K562 (cell line): ENCODE results near the gene ZNF862.

ENCODE experiments used
- BHLHE40 ChIP-seq: IDR thresholded peaks from 2 replicates; pipeline ENCODE4 v1.6.1; 2011; ENCODE audit warnings: low read length, improper control_type of control experiment
- ESRRA ChIP-seq: fragments of 450-650 bp; IDR thresholded peaks from 2 replicates; pipeline ENCODE4 v1.6.1; 2014; ENCODE audit warnings: low read depth, mild to moderate bottlenecking, moderate library complexity, borderline replicate concordance
- HDAC2 ChIP-seq: fragments of 450-650 bp; IDR thresholded peaks from 2 replicates; pipeline ENCODE4 v1.6.1; 2016; ENCODE audit warnings: mild to moderate bottlenecking
- JUN ChIP-seq, 2 experiments: sonication (generic) in 1 of 2; formaldehyde crosslinking in 1 of 2; IDR thresholded peaks; 2 replicates each; pipeline versions ENCODE4 v1.6.1 to v1.8.0; 2012 to 2022; ENCODE audit warnings: borderline replicate concordance in 2 of 2, mild to moderate bottlenecking in 2 of 2, improper control_type of control experiment in 1 of 2, low read depth in 1 of 2, low read length in 1 of 2, missing genetic modification reagents in 1 of 2
- MED1 ChIP-seq: sonication (generic); formaldehyde crosslinking; IDR thresholded peaks from 2 replicates; pipeline ENCODE4 v1.8.1; 2023; ENCODE audit warnings: missing genetic modification reagents, borderline replicate concordance
- NONO ChIP-seq, 2 experiments: fragments of 200-400 bp in 1 of 2; fragments of 450-650 bp in 1 of 2; formaldehyde crosslinking in 1 of 2; IDR thresholded peaks; 2 replicates each; pipeline ENCODE4 v1.6.1; 2017; ENCODE audit warnings: low read depth in 2 of 2, mild to moderate bottlenecking in 2 of 2, moderate library complexity in 2 of 2, low read length in 1 of 2
- RBFOX2 ChIP-seq: fragments of 200-400 bp; formaldehyde crosslinking; IDR thresholded peaks from 2 replicates; pipeline ENCODE4 v1.6.1; 2017; ENCODE audit warnings: low read depth, mild to moderate bottlenecking, low read length, moderate library complexity
- RCOR1 ChIP-seq, 2 experiments: IDR thresholded peaks; 2 replicates each; pipeline ENCODE4 v1.6.1; 2012; ENCODE audit warnings: low read depth in 2 of 2, low read length in 2 of 2, borderline replicate concordance in 1 of 2, improper control_type of control experiment in 1 of 2
- STAG1 ChIP-seq: sonication (generic); formaldehyde crosslinking; IDR thresholded peaks from 2 replicates; pipeline ENCODE4 v1.5.0; 2020; ENCODE audit warnings: missing genetic modification reagents, borderline replicate concordance
- YY1 ChIP-seq, 3 experiments: IDR thresholded peaks; 2 replicates each; pipeline ENCODE4 v1.6.1; 2011; ENCODE audit warnings: low read length in 2 of 3, mild to moderate bottlenecking in 2 of 3, moderate library complexity in 2 of 3, borderline replicate concordance in 1 of 3, control low read depth in 1 of 3, low read depth in 1 of 3; ENCODE audit not compliant: insufficient read depth in 3 of 3, insufficient replicate concordance in 2 of 3, control insufficient read depth in 1 of 3, insufficient read length in 1 of 3; ENCODE audit errors: extremely low read depth in 1 of 3
- ZNF274 ChIP-seq: IDR thresholded peaks from 2 replicates; pipeline ENCODE4 v1.6.1; 2011; ENCODE audit warnings: low read depth, mild to moderate bottlenecking, low read length, moderate library complexity, borderline replicate concordance
- TF ChIP-seq, protein P1 (sequence below), 3 experiments: IDR thresholded peaks in 2 of 3; conservative IDR thresholded peaks in 1 of 3; 2 replicates each; pipeline ENCODE4 v1.5.1; 2011 to 2012; ENCODE audit warnings: low read length in 3 of 3, mild to moderate bottlenecking in 3 of 3, control low read depth in 2 of 3, improper control_type of control experiment in 1 of 3, inconsistent platforms in 1 of 3, low read depth in 1 of 3, mixed read lengths in 1 of 3, moderate library complexity in 1 of 3; ENCODE audit not compliant: insufficient read depth in 2 of 3
- TF ChIP-seq, protein P2 (sequence below): fragments of 450-650 bp; IDR thresholded peaks from 2 replicates; pipeline ENCODE4 v1.6.1; 2016; ENCODE audit warnings: borderline replicate concordance
- TF ChIP-seq, protein P3 (sequence below): fragments of 450-650 bp; formaldehyde crosslinking; IDR thresholded peaks from 2 replicates; pipeline ENCODE4 v1.4.0; 2020; ENCODE audit warnings: mild to moderate bottlenecking, mixed read lengths

DNA sequence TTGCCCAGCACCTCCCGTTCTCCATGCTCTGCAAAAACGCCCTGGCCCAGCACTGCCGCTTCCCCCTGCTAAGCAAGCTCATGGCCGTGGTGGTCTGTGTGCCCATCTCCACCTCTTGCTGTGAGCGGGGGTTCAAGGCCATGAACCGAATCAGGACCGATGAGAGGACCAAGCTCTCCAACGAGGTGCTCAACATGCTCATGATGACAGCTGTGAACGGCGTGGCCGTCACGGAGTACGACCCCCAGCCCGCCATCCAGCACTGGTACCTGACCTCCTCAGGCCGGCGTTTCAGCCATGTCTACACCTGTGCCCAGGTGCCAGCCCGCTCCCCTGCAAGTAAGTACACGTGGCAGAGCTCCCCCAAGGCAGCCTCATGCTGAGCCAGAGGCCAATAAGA is 24.0 kb downstream of the ZNF862 start:
- TF ChIP-seq RCOR1 (IDR thresholded peaks at IDR 0.05; ENCODE audit: borderline replicate concordance in 1 of 2, low read depth in 2 of 2, low read length in 2 of 2), result no peak
- no peak for TF ChIP-seq MED1 (CRISPR knock-in tag)
- TF ChIP-seq HDAC2, result no peak
- no peak for TF ChIP-seq JUN (IDR thresholded peaks at IDR 0.05; ENCODE audit: borderline replicate concordance, low read depth, low read length)
- no peak for TF ChIP-seq JUN (CRISPR knock-in tag; IDR thresholded peaks at IDR 0.05; ENCODE audit: borderline replicate concordance)
- TF ChIP-seq, protein P1, sequence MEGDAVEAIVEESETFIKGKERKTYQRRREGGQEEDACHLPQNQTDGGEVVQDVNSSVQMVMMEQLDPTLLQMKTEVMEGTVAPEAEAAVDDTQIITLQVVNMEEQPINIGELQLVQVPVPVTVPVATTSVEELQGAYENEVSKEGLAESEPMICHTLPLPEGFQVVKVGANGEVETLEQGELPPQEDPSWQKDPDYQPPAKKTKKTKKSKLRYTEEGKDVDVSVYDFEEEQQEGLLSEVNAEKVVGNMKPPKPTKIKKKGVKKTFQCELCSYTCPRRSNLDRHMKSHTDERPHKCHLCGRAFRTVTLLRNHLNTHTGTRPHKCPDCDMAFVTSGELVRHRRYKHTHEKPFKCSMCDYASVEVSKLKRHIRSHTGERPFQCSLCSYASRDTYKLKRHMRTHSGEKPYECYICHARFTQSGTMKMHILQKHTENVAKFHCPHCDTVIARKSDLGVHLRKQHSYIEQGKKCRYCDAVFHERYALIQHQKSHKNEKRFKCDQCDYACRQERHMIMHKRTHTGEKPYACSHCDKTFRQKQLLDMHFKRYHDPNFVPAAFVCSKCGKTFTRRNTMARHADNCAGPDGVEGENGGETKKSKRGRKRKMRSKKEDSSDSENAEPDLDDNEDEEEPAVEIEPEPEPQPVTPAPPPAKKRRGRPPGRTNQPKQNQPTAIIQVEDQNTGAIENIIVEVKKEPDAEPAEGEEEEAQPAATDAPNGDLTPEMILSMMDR (IDR thresholded peaks at IDR 0.05 in 2 of 3, conservative IDR thresholded peaks at IDR 0.05 in 1 of 3; ENCODE audit: insufficient read depth in 2 of 3, low read depth in 1 of 3, low read length in 3 of 3), result no peak
- TF ChIP-seq, protein P2, sequence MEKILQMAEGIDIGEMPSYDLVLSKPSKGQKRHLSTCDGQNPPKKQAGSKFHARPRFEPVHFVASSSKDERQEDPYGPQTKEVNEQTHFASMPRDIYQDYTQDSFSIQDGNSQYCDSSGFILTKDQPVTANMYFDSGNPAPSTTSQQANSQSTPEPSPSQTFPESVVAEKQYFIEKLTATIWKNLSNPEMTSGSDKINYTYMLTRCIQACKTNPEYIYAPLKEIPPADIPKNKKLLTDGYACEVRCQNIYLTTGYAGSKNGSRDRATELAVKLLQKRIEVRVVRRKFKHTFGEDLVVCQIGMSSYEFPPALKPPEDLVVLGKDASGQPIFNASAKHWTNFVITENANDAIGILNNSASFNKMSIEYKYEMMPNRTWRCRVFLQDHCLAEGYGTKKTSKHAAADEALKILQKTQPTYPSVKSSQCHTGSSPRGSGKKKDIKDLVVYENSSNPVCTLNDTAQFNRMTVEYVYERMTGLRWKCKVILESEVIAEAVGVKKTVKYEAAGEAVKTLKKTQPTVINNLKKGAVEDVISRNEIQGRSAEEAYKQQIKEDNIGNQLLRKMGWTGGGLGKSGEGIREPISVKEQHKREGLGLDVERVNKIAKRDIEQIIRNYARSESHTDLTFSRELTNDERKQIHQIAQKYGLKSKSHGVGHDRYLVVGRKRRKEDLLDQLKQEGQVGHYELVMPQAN, result no peak
- TF ChIP-seq, protein P3, sequence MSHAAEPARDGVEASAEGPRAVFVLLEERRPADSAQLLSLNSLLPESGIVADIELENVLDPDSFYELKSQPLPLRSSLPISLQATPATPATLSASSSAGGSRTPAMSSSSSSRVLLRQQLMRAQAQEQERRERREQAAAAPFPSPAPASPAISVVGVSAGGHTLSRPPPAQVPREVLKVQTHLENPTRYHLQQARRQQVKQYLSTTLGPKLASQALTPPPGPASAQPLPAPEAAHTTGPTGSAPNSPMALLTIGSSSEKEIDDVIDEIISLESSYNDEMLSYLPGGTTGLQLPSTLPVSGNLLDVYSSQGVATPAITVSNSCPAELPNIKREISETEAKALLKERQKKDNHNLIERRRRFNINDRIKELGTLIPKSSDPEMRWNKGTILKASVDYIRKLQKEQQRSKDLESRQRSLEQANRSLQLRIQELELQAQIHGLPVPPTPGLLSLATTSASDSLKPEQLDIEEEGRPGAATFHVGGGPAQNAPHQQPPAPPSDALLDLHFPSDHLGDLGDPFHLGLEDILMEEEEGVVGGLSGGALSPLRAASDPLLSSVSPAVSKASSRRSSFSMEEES (CRISPR knock-in tag), result no peak
- TF ChIP-seq RBFOX2, result no peak
- no peak for TF ChIP-seq YY1 (IDR thresholded peaks at IDR 0.05; ENCODE audit: borderline replicate concordance in 1 of 3, control insufficient read depth in 1 of 3, extremely low read depth in 1 of 3, insufficient read depth in 3 of 3, insufficient read length in 1 of 3, insufficient replicate concordance in 2 of 3, low read depth in 1 of 3, low read length in 2 of 3)
- no peak for TF ChIP-seq NONO (IDR thresholded peaks at IDR 0.05; ENCODE audit: low read depth in 2 of 2, low read length in 1 of 2)
- TF ChIP-seq STAG1, result no peak
- no peak for TF ChIP-seq BHLHE40
- no peak for TF ChIP-seq ZNF274
- TF ChIP-seq ESRRA, result no peak
